K562 (cell line): Measurements from ENCODE around the gene NEDD4. TPM values are rescaled to one million over a fixed set of nuclear protein-coding genes. Genes with fewer than 3 reads are reported as not detected.

ENCODE experiments used
- ATAC-seq: fragments of 200-7000 bp; cut with Tn5 transposase; 3 replicates; pipeline ENCODE4 v1.9.1; 2020; ENCODE audit warnings: moderate library complexity
- BruUV-seq: library from RNA; stranded (reverse); fragments of 400-500 nt; replicated peaks from 2 replicates; lab custom pipeline; 2021; lab: Mats Ljungman, UMichigan
- CTCF ChIA-PET: fragments of 300-600 bp; formaldehyde crosslinking; extraction: SDS; loops from one replicate; lab custom pipeline; 2021; ENCODE audit warnings: low intra/inter-chr PET ratio; lab: Yijun Ruan, JAX
- POLR2A ChIA-PET: fragments of 300-600, 350-650 bp; sonication (Branson Sonifier 250); formaldehyde crosslinking; extraction: SDS; loops from one replicate; lab custom pipeline; 2021; ENCODE audit warnings: antibody characterized with exemption, inconsistent platforms; lab: Yijun Ruan, JAX
- DNase-seq, 4 experiments: peaks; one replicate each; pipeline versions ENCODE4 v3.0.0 to v3.0.0-alpha.2; 2011 to 2018; ENCODE audit warnings: low spot score in 3 of 4, mixed read lengths in 3 of 4; ENCODE audit errors: extremely low read depth in 1 of 4
- FAIRE-seq: peaks from 2 replicates; lab custom pipeline; 2011; peaks lifted over from hg19 to GRCh38; lab: Jason Lieb, UNC
- H2AFZ ChIP-seq: 2 replicates; pipeline ENCODE4 v1.6.0; 2011; ENCODE audit warnings: low read depth, low read length, control low read depth, inconsistent platforms
- H3K27ac ChIP-seq: fragments of 200-600 bp; 3 replicates; pipeline ENCODE4 v1.8.0; 2011; ENCODE audit warnings: low read depth, mild to moderate bottlenecking, control low read depth, inconsistent platforms, low read length, moderate library complexity, mixed read lengths; ENCODE audit errors: extremely low read depth
- H3K27me3 ChIP-seq, 2 experiments: fragments of 300-600 bp in 1 of 2; 2 replicates in 1 of 2; 3 replicates in 1 of 2; pipeline versions ENCODE4 v1.6.0 to v1.8.0; 2011; ENCODE audit warnings: inconsistent platforms in 2 of 2, low read length in 2 of 2, mild to moderate bottlenecking in 1 of 2, mixed read lengths in 1 of 2, moderate library complexity in 1 of 2; ENCODE audit not compliant: control insufficient read depth in 2 of 2, insufficient read depth in 2 of 2
- H3K36me3 ChIP-seq: fragments of 300-600 bp; 3 replicates; pipeline ENCODE4 v1.8.0; 2011; ENCODE audit warnings: mild to moderate bottlenecking, low read length, inconsistent platforms; ENCODE audit not compliant: control insufficient read depth, insufficient read depth
- H3K4me1 ChIP-seq, 2 experiments: fragments of 200-600 bp in 1 of 2; replicated peaks in 1 of 2; 2 replicates in 1 of 2; 3 replicates in 1 of 2; pipeline versions ENCODE4 v1.5.1 to v1.8.0; 2011; ENCODE audit warnings: inconsistent platforms in 2 of 2, low read length in 2 of 2, mild to moderate bottlenecking in 1 of 2, mixed read lengths in 1 of 2, moderate library complexity in 1 of 2; ENCODE audit not compliant: control insufficient read depth in 2 of 2, insufficient read depth in 2 of 2
- H3K4me2 ChIP-seq: 2 replicates; pipeline ENCODE4 v1.6.1; 2011; ENCODE audit warnings: low read length, control low read depth, inconsistent platforms, mixed read lengths; ENCODE audit not compliant: insufficient read depth
- H3K4me3 ChIP-seq: fragments of 200-600 bp; sonication (generic), shearing (Covaris generic); 2 replicates; pipeline ENCODE4 v1.5.1; 2016; ENCODE audit warnings: control low read depth, inconsistent platforms
- H3K79me2 ChIP-seq: fragments of 200-600 bp; 3 replicates; pipeline ENCODE4 v1.8.0; 2011; ENCODE audit warnings: low read length, inconsistent platforms; ENCODE audit not compliant: control insufficient read depth, insufficient read depth
- H3K9ac ChIP-seq, 2 experiments: 2 replicates each; pipeline versions ENCODE4 v1.6.0 to v1.6.1; 2011; ENCODE audit warnings: low read depth in 2 of 2, low read length in 2 of 2, control low read depth in 1 of 2, inconsistent platforms in 1 of 2, mild to moderate bottlenecking in 1 of 2, mixed read lengths in 1 of 2; ENCODE audit not compliant: insufficient read depth in 1 of 2
- H3K9me1 ChIP-seq: one replicate; pipeline ENCODE4 v1.6.0; 2011; ENCODE audit warnings: inconsistent platforms, mild to moderate bottlenecking, low read length, moderate library complexity; ENCODE audit not compliant: control insufficient read depth, insufficient read depth
- H3K9me3 ChIP-seq: replicated peaks from 2 replicates; pipeline ENCODE4 v1.5.1; 2011; ENCODE audit warnings: low read depth, low read length, inconsistent platforms; ENCODE audit not compliant: control insufficient read depth, insufficient read depth
- H4K20me1 ChIP-seq: replicated peaks from 2 replicates; pipeline ENCODE4 v1.6.1; 2011; ENCODE audit warnings: low read length, inconsistent platforms, mixed read lengths; ENCODE audit not compliant: control insufficient read depth, insufficient read depth
- CTBP1 ChIP-seq: fragments of 450-650 bp; IDR thresholded peaks from 2 replicates; pipeline ENCODE4 v1.6.1; 2016; ENCODE audit warnings: borderline replicate concordance
- DDX20 ChIP-seq: fragments of 450-650 bp; IDR thresholded peaks from 2 replicates; pipeline ENCODE4 v1.6.1; 2016; ENCODE audit warnings: missing genetic modification characterization, low read depth, mild to moderate bottlenecking, missing compliant biosample characterization, moderate library complexity
- ETV1 ChIP-seq: fragments of 450-650 bp; conservative IDR thresholded peaks from 2 replicates; pipeline ENCODE4 v1.6.1; 2016; ENCODE audit warnings: missing genetic modification characterization, control low read depth, low read depth, missing compliant biosample characterization
- FOXP1 ChIP-seq: sonication (generic); formaldehyde crosslinking; IDR thresholded peaks from 2 replicates; pipeline ENCODE4 v1.8.0; 2022; ENCODE audit warnings: mild to moderate bottlenecking, missing genetic modification reagents
- HDAC3 ChIP-seq: fragments of 450-650 bp; IDR thresholded peaks from 2 replicates; pipeline ENCODE4 v1.6.1; 2018; ENCODE audit warnings: borderline replicate concordance, mild to moderate bottlenecking, moderate library complexity; ENCODE audit not compliant: partially characterized antibody
- HIVEP1 ChIP-seq: fragments of 250-450 bp; sonication (Bioruptor Pico); IDR thresholded peaks from 2 replicates; pipeline ENCODE4 v1.4.0; 2020; ENCODE audit warnings: mild to moderate bottlenecking
- HMGXB4 ChIP-seq: sonication (generic); formaldehyde crosslinking; IDR thresholded peaks from 2 replicates; pipeline ENCODE4 v1.8.1; 2023; ENCODE audit warnings: mild to moderate bottlenecking, missing genetic modification reagents
- JUNB ChIP-seq: fragments of 450-650 bp; formaldehyde crosslinking; conservative IDR thresholded peaks from 2 replicates; pipeline ENCODE4 v1.4.0; 2020; ENCODE audit warnings: mild to moderate bottlenecking
- JUND ChIP-seq, 2 experiments: IDR thresholded peaks; 2 replicates in 1 of 2; 3 replicates in 1 of 2; pipeline ENCODE4 v1.6.1; 2011; ENCODE audit warnings: borderline replicate concordance in 2 of 2, low read depth in 2 of 2, low read length in 2 of 2, improper control_type of control experiment in 1 of 2, missing biosample characterization in 1 of 2, missing genetic modification characterization in 1 of 2, missing genetic modification reagents in 1 of 2
- LCOR ChIP-seq: sonication (generic); formaldehyde crosslinking; IDR thresholded peaks from 2 replicates; pipeline ENCODE4 v1.8.0; 2022; ENCODE audit warnings: mild to moderate bottlenecking, missing genetic modification reagents
- MECOM ChIP-seq: fragments of 250-450 bp; sonication (Bioruptor Pico); IDR thresholded peaks from 2 replicates; pipeline ENCODE4 v1.8.0; 2022; ENCODE audit warnings: inconsistent platforms
- MIER1 ChIP-seq: fragments of 450-650 bp; IDR thresholded peaks from 2 replicates; pipeline ENCODE4 v1.6.1; 2016; ENCODE audit warnings: antibody characterized with exemption, mild to moderate bottlenecking, low read depth
- PHF21A ChIP-seq: fragments of 450-650 bp; IDR thresholded peaks from 2 replicates; pipeline ENCODE4 v1.6.1; 2017; ENCODE audit warnings: low read depth, borderline replicate concordance
- POLR2H ChIP-seq: IDR thresholded peaks from 2 replicates; pipeline ENCODE4 v1.6.1; 2016; ENCODE audit warnings: missing genetic modification characterization, low read depth, mild to moderate bottlenecking, control low read depth, missing compliant biosample characterization, moderate library complexity
- STAT5A ChIP-seq: IDR thresholded peaks from 2 replicates; pipeline ENCODE4 v1.6.1; 2012; ENCODE audit warnings: low read length, inconsistent platforms, borderline replicate concordance
- ZNF134 ChIP-seq: fragments of 250-450 bp; sonication (Bioruptor Pico); conservative IDR thresholded peaks from 2 replicates; pipeline ENCODE4 v1.4.0; 2020
- ZNF449 ChIP-seq: fragments of 250-450 bp; sonication (Bioruptor Pico); IDR thresholded peaks from 2 replicates; pipeline ENCODE4 v1.8.0; 2022; ENCODE audit warnings: moderate library complexity, mild to moderate bottlenecking, inconsistent platforms
- whole genome bisulfite sequencing: fragments of 100-300 bp; shearing (Covaris generic); methylation state at CpG from one replicate; pipeline ENCODE4 v1.1.6; 2016; ENCODE audit warnings: low coverage, mixed read lengths; ENCODE audit not compliant: insufficient coverage; ENCODE audit errors: missing lambda C conversion rate; 5-methylcytosine and 5-hydroxymethylcytosine counted together
- in situ Hi-C: fragments of 300-500 bp; cut with MboI; formaldehyde crosslinking; loops from 4 replicates; pipeline ENCODE4 v1.15.0; 2018; ENCODE audit warnings: inconsistent platforms, mixed read lengths
- intact Hi-C: fragments of 100-400 bp; cut with micrococcal nuclease; formaldehyde crosslinking; loops from 2 replicates; pipeline ENCODE4 v1.14.2; 2022
- polyA plus RNA-seq, 8 experiments: library from polyadenylated mRNA; depleted of rRNA in 4 of 8; stranded (reverse) in 5 of 8; unstranded in 3 of 8; fragments of >200 nt; fragmentation: Nextera tagmentation in 2 of 8; fragmentation: Illumina TruSeq in 1 of 8; extraction: Ambion mirVana in 2 of 8; extraction: Trizol in 1 of 8; gene quantifications; 2 replicates each; pipeline versions ENCODE4 v1.2.1 to v1.2.3, GENCODE V29; 2011 to 2014; ENCODE audit warnings: inconsistent platforms in 1 of 8, missing spikeins in 1 of 8
- total RNA-seq, 7 experiments: library from RNA; depleted of rRNA in 6 of 7; stranded (reverse); fragments of >200 nt in 6 of 7; fragmentation: Illumina TruSeq in 2 of 7; extraction: Trizol in 2 of 7; gene quantifications; 2 replicates each; pipeline versions ENCODE4 v1.2.1 to v1.2.3, GENCODE V29; 2011 to 2021; ENCODE audit warnings: low replicate concordance in 1 of 7

NEDD4 gene
- total and polyA plus RNA-seq, 9 of the 15 experiments (the other 6 are each of a cell fraction or from before 2014, with no cell fraction given) = 7.2 to 23.7 (median 17.3) TPM

DNA sequence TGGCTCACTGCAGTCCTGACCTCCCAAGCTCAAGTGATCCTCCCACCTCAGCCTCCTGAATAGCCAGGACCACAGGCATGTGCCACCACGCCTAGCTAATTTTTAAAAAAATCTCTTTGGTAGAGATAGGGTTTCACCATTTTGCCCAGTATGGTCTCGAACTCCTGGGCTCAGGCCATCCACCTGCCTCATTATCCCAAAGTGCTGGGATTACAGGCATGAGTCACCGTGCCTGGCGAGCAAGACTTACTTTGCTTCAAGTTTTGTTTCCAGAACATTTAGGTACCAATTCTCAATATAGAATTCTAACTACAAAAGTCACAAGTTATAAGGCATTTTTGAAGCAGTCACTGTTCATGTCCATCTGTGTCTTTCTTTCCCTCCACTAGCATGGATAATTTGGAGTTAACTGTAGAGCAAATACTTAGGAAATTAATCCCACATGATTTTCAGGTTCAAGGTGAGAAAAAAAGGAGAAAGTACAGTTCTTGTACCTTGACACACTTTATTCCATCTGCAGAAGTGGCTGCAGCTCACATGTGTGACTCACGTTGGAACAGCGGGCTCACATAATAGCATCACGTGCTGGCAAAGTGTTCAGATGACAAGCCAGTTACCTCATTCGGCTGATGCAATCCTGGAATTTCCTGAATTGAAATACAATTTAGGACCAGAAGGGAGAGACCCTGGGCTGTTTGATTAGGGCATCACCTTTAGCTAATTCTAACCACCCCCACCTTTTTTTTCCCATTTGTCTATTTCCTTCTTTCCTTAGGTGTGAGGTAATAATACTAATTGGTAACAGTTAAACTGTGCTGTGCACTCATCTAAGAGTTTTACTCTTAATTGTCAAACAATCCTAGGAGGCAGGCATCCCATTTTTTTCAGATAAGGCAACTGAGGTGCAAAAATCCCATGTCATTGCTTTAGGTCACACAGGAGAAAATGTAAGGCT lies 46.9 kb upstream of the NEDD4 start:
- H3K9me1 ChIP-seq = no peaks in the 10 kb centered on the region
- 16% methylated on average over 8 of the region's 8 CpGs for WGBS
- no TSS peak for BruUV-seq
- no peaks in the 10 kb centered on the region for H3K27me3 ChIP-seq
- peak overlapping the region; percentile 24; the same call in 2 of the 3 replicates for H3K27ac ChIP-seq
- CTCF ChIA-PET = no interaction called here
- H3K79me2 ChIP-seq = no peaks in the 10 kb centered on the region
- peak in 1 of 4 experiments; percentile 47 for DNase-seq
- in situ Hi-C loops (no loop called here), intact Hi-C loops (no loop called here)
- H3K4me1 ChIP-seq = peaks cover 0 to 16% of the 10 kb centered on the region in 2 experiments; a peak in 3 of 5 replicates
- ATAC-seq = peak; percentile 77
- H3K4me3 ChIP-seq = no peak overlapping the region
- H3K9me3 ChIP-seq = no peaks in the 10 kb centered on the region
- POLR2A ChIA-PET = interaction anchor here (0.5 to 1.4 kb wide), 5 partner anchors 8 to 205 kb away, joined by 3 read pairs; no protein-coding TSS in a partner anchor
- H3K4me2 ChIP-seq = peak overlapping the region; percentile 24
- no peaks in the 10 kb centered on the region for H3K36me3 ChIP-seq
- H2AFZ ChIP-seq = peak overlapping the region; percentile 66
- no peak overlapping the region for H3K9ac ChIP-seq
- no peak for FAIRE-seq
- H4K20me1 ChIP-seq = no peaks in the 10 kb centered on the region
- TF ChIP-seq CTBP1 (peak; percentile 79), MIER1 (no peak), MECOM (CRISPR knock-in tag) (peak; percentile 42), HIVEP1 (CRISPR knock-in tag) (0 out of 2 replicates have a peak, but pooled peaks have one; percentile 14), JUNB (0 out of 2 replicates have a peak, but pooled peaks have one; percentile 41), STAT5A (no peak), JUND (IDR thresholded peaks at IDR 0.05; ENCODE audit: borderline replicate concordance, low read depth, low read length) (peak; percentile 97), JUND (tag; IDR thresholded peaks at IDR 0.05; ENCODE audit: borderline replicate concordance, low read depth, low read length) (peak; percentile 97), POLR2H (peak; percentile 61), ETV1 (peak; percentile 65), PHF21A (no peak), HMGXB4 (CRISPR knock-in tag) (no peak), FOXP1 (0 out of 2 replicates have a peak, but pooled peaks have one; percentile 30), ZNF449 (peak; percentile 63; the same call in 1 of the 2 replicates), LCOR (CRISPR knock-in tag) (peak; percentile 55; the same call in 1 of the 2 replicates), ZNF134 (CRISPR knock-in tag) (0 out of 2 replicates have a peak, but pooled peaks have one; percentile 19), DDX20 (tag) (0 out of 2 replicates have a peak, but pooled peaks have one; percentile 22), HDAC3 (peak; percentile 35)
